GM18909 (cell line): Measurements from ENCODE around the gene ZNF175.

Experiments
- ATAC-seq: cut with Tn5 transposase; IDR thresholded peaks from one replicate; pipeline ENCODE4 v1.9.1; 2021; ENCODE audit warnings: mild to moderate bottlenecking; ENCODE audit not compliant: unreplicated experiment, poor library complexity

ZNF175 gene

GRCh38 chr19:51570962-51571575 is at the start of gene ZNF175:
Gene ZNF175, plus strand, starts transcription at chr19:51571283. Its CDS starts 2,047 bp downstream, at chr19:51573330.
- ATAC-seq = peak; percentile 73

- no peak for ATAC-seq
Observed at GRCh38 chr19:51521357-51521756, 49.7 kb upstream of the ZNF175 start.

- no peak for ATAC-seq
Observed at GRCh38 chr19:51521781-51522180, 49.3 kb upstream of the ZNF175 start.

- ATAC-seq = no peak
Observed at GRCh38 chr19:51524666-51525264, 46.3 kb upstream of the ZNF175 start.

GRCh38 chr19:51525651-51526050 is 45.4 kb upstream of the ZNF175 start:
- no peak for ATAC-seq

GRCh38 chr19:51529301-51529700 is 41.8 kb upstream of the ZNF175 start:
- ATAC-seq = no peak

- ATAC-seq = no peak
Observed at GRCh38 chr19:51530616-51531015, 40.5 kb upstream of the ZNF175 start.

- peak; percentile 60 for ATAC-seq
Observed at GRCh38 chr19:51531349-51532315, 39.5 kb upstream of the ZNF175 start, which contains the start of gene SIGLEC6. Gene SIGLEC6, minus strand, starts transcription at chr19:51531670. Its CDS starts 22 bp downstream, at chr19:51531648.

GRCh38 chr19:51535535-51535934 is 35.5 kb upstream of the ZNF175 start:
- no peak for ATAC-seq

GRCh38 chr19:51539821-51540366 is 31.2 kb upstream of the ZNF175 start:
- ATAC-seq = no peak

- ATAC-seq = no peak
Observed at GRCh38 chr19:51541458-51542357, 29.4 kb upstream of the ZNF175 start.

- no peak for ATAC-seq
Observed at GRCh38 chr19:51542699-51543098, 28.4 kb upstream of the ZNF175 start.

- ATAC-seq = no peak
Observed at GRCh38 chr19:51544038-51544437, 27.0 kb upstream of the ZNF175 start.

GRCh38 chr19:51546107-51546649 is 24.9 kb upstream of the ZNF175 start:
- no peak for ATAC-seq

- ATAC-seq = no peak
Observed at GRCh38 chr19:51546650-51547396, 24.3 kb upstream of the ZNF175 start.

- no peak for ATAC-seq
Observed at GRCh38 chr19:51547397-51548212, 23.5 kb upstream of the ZNF175 start.

GRCh38 chr19:51548213-51548651 is 22.9 kb upstream of the ZNF175 start:
- ATAC-seq = no peak

GRCh38 chr19:51548891-51549305 is 22.2 kb upstream of the ZNF175 start:
- ATAC-seq = no peak
